ENCODE data around the gene C10orf62. TPM values are rescaled to one million over a fixed set of nuclear protein-coding genes. Genes with fewer than 3 reads are reported as not detected.

C10orf62 gene
- total and polyA plus RNA-seq, 2 of the 8 experiments (the other 6 are each of a cell fraction or from before 2014, with no cell fraction given) = 0.05 TPM; not detected in 1

GRCh38 chr10:97584798-97585438, 4.6 kb upstream of the C10orf62 start:
- Histone ChIP-seq H4K5ac (ENCODE audit: insufficient read length, low read depth, low read length) (no peak overlapping the region), H2BK5ac (ENCODE audit: low read depth, low read length) (no peak overlapping the region), H3K27me3 (replicated peaks in 1 of 4; ENCODE audit: control insufficient read depth in 3 of 4, extremely low read depth in 1 of 4, insufficient read depth in 3 of 4, low read length in 3 of 4) (no peaks in the 10 kb centered on the region), H3K56ac (replicated peaks; ENCODE audit: insufficient read length, low read depth, low read length) (no peak overlapping the region), H3K4me3 (ENCODE audit: extremely low read depth in 1 of 4, insufficient read depth in 2 of 4, low read depth in 3 of 4, low read length in 4 of 4) (no peak overlapping the region), H3K23me2 (ENCODE audit: low read depth, low read length) (no peaks in the 10 kb centered on the region), H3K23ac (ENCODE audit: insufficient read length) (no peak overlapping the region), H3K79me2 (ENCODE audit: control insufficient read depth in 1 of 2, insufficient read depth in 2 of 2, low read length in 2 of 2) (no peaks in the 10 kb centered on the region), H4K91ac (replicated peaks; ENCODE audit: insufficient read length, low read length) (no peak overlapping the region), H2AK5ac (ENCODE audit: low read depth, low read length) (no peak overlapping the region), H3K79me1 (ENCODE audit: low read depth, low read length) (no peaks in the 10 kb centered on the region), H3K9ac (replicated peaks in 1 of 4; ENCODE audit: extremely low read depth in 1 of 4, low read depth in 3 of 4, low read length in 3 of 4) (no peak overlapping the region; a peak in 1 of 7 replicates), H2BK20ac (ENCODE audit: low read length) (no peak overlapping the region), H2BK12ac (ENCODE audit: low read depth, low read length) (no peak overlapping the region), H3K27ac (ENCODE audit: low read depth, low read length) (no peak overlapping the region), H4K20me1 (replicated peaks in 1 of 2; ENCODE audit: control insufficient read depth in 1 of 2, insufficient read depth in 2 of 2, low read length in 2 of 2) (no peaks in the 10 kb centered on the region), H4K8ac (ENCODE audit: extremely low read depth, insufficient read depth, low read length) (no peak overlapping the region), H3K9me3 (ENCODE audit: insufficient read depth in 2 of 2, low read depth in 1 of 2, low read length in 1 of 2) (no peaks in the 10 kb centered on the region), H2AFZ (ENCODE audit: low read length) (no peak overlapping the region), H2BK120ac (replicated peaks; ENCODE audit: low read depth, low read length) (no peak overlapping the region), H3K4ac (replicated peaks; ENCODE audit: insufficient read length, low read depth, low read length) (no peak overlapping the region), H2BK15ac (ENCODE audit: low read length) (no peak overlapping the region), H3K4me1 (replicated peaks in 1 of 4; ENCODE audit: control insufficient read depth in 3 of 4, insufficient read depth in 4 of 4, low read length in 3 of 4) (peaks cover 0 to 6% (median 2%) of the 10 kb centered on the region in 4 experiments; a peak in 2 of 7 replicates), H3K36me3 (ENCODE audit: control insufficient read depth in 2 of 4, insufficient read depth in 4 of 4, low read length in 3 of 4) (no peaks in the 10 kb centered on the region), H3K4me2 (ENCODE audit: insufficient read depth in 1 of 2, low read depth in 2 of 2, low read length in 2 of 2) (no peak overlapping the region), H3K14ac (ENCODE audit: insufficient read length) (no peak overlapping the region), H3K18ac (ENCODE audit: extremely low read depth, low read length) (no peak overlapping the region)
- TF ChIP-seq CHD2 (IDR thresholded peaks at IDR 0.05; ENCODE audit: low read length) (no peak), KDM1A (IDR thresholded peaks at IDR 0.05; ENCODE audit: borderline replicate concordance, low read length) (no peak), CREB1 (IDR thresholded peaks at IDR 0.05) (no peak), JUN (IDR thresholded peaks at IDR 0.05; ENCODE audit: low read depth, low read length) (no peak), POLR2AphosphoS5 (IDR thresholded peaks at IDR 0.05; ENCODE audit: low read depth, low read length) (no peak), JUND (IDR thresholded peaks at IDR 0.05; ENCODE audit: low read length) (no peak), BRCA1 (IDR thresholded peaks at IDR 0.05; ENCODE audit: low read depth, low read length) (no peak), RXRA (IDR thresholded peaks at IDR 0.05; ENCODE audit: insufficient read depth, low read depth, low read length) (no peak), SIX5 (IDR thresholded peaks at IDR 0.05; ENCODE audit: low read depth, low read length) (no peak), PHF8 (conservative IDR thresholded peaks at IDR 0.05; ENCODE audit: low read depth, low read length) (no peak), SUZ12 (IDR thresholded peaks at IDR 0.05; ENCODE audit: low read length) (no peak), KDM4A (IDR thresholded peaks at IDR 0.05; ENCODE audit: low read depth, low read length, severe bottlenecking) (no peak)
- WGBS, 2 experiments (ENCODE audit: extremely low coverage in 1 of 2, insufficient coverage in 1 of 2, insufficient read length in 1 of 2, insufficient replicate concordance in 2 of 2, low coverage in 1 of 2, low lambda C conversion rate in 2 of 2, missing lambda C conversion rate in 1 of 2) = 93% methylated on average over 5 of the region's 5 CpGs; no CpG with 5 or more reads in 1 of the 2 experiments
- DNase-seq (ENCODE audit: low read depth in 1 of 2, low spot score in 2 of 2) (no peak), FAIRE-seq (no peak)
- ChIA-PET CTCF (ENCODE audit: partially characterized antibody) (interaction anchor here (1.0 to 9.5 kb wide), 10 partner anchors 11 to 190 kb away, joined by 3 to 108 read pairs (median 4); partner anchors contain the start of gene ANKRD2), POLR2A (ENCODE audit: partially characterized antibody) (interaction anchor here (0.9 to 2.1 kb wide), 2 partner anchors 9 to 39 kb away, joined by 3 to 6 read pairs; no protein-coding TSS in a partner anchor)
